T47D (cell line): ENCODE measurements around the gene LYSET.
"Not testable (repeated sequence)": the region's sequence is repeated elsewhere in the genome, so short reads cannot be mapped to it uniquely, and the experiment has no call there.

Experiments
- DNase-seq, 2 experiments: peaks; one replicate each; pipeline versions ENCODE4 v3.0.0 to v3.0.0-alpha.2; 2011 to 2012; ENCODE audit warnings: low read depth in 1 of 2, low spot score in 1 of 2
- JUND ChIP-seq: IDR thresholded peaks from 2 replicates; pipeline ENCODE4 v1.6.1; 2012; ENCODE audit warnings: low read depth
- in situ Hi-C: cut with HindIII; loops from 2 replicates; pipeline ENCODE4 v1.10.0; 2016; ENCODE audit warnings: low sequenced_read_pairs, low pct_unique_long_range_greater_than_20kb

The LYSET gene

GRCh38 chr14:93156693-93157369, 28.3 kb upstream of the LYSET start:
- in situ Hi-C loops: no loop called here
- DNase-seq: no peak
- no peak for TF ChIP-seq JUND

DNA sequence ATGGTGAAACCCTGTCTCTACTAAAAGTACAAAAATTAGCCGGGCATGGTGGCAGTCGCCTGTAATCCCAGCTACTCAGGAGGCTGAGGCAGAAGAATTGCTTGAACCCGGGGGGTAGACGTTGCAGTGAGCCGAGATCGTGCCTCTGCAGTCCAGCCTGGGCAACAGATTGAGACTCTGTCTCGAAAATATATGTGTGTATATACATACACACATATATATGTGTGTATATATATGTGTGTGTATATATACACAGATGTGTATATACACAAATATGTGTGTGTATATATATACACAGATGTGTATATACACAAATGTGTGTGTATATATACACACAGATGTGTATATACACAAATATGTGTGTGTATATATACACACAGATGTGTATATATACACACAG, 26.8 kb upstream of the LYSET start:
- in situ Hi-C loops: not testable (repeated sequence)

DNA sequence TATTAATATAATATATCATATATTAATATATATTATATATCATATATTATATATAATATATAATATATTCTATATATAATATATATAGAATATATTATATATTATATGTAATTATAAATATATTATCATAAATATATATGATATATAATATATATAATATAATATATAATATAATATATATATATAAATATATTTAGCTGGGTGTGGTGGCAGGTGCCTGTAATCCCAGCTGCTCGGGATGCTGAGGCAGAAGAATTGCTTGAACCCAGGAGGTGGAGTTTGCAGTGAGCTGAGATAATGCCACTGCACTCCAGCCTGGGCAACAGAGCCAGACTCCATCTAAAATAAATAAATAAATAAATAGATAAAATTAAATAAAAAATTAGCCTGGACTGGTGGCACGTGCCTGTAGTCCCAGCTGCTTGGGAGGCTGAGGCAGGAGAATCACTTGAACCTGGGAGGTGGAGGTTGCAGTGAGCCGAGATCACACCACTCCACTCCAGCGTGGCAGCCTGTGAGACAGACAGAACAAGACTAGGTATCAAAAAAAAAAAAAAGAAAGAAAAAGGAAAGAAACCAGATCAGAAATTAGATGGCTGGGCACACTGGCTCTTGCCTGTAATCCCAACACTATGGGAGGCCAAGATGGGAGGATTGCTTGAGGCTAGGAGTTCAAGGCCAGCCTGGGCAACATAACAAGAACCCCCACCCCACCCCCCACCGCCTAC, 25.3 kb upstream of the LYSET start:
- DNase-seq, in situ Hi-C loops: not testable (repeated sequence)

More for the DNA sequence above, 26.8 kb upstream of the LYSET start:
- not testable (repeated sequence) for DNase-seq

- DNase-seq: peak; percentile 70 to 75
- no peak for TF ChIP-seq JUND
- in situ Hi-C loops: no loop called here
These were observed 24.7 kb upstream of the LYSET start for GRCh38 chr14:93160353-93160801.

- DNase-seq: no peak
- no peak for TF ChIP-seq JUND
- in situ Hi-C loops: no loop called here
These were observed 23.6 kb upstream of the LYSET start for GRCh38 chr14:93161411-93161940.

GRCh38 chr14:93163564-93163963, 21.6 kb upstream of the LYSET start:
- TF ChIP-seq JUND: no peak
- peak in 1 of 2 experiments; percentile 30 for DNase-seq
- in situ Hi-C loops: no loop called here

- DNase-seq, in situ Hi-C loops: not testable (repeated sequence)
These were observed 19.5 kb upstream of the LYSET start for GRCh38 chr14:93165271-93166265.

DNA sequence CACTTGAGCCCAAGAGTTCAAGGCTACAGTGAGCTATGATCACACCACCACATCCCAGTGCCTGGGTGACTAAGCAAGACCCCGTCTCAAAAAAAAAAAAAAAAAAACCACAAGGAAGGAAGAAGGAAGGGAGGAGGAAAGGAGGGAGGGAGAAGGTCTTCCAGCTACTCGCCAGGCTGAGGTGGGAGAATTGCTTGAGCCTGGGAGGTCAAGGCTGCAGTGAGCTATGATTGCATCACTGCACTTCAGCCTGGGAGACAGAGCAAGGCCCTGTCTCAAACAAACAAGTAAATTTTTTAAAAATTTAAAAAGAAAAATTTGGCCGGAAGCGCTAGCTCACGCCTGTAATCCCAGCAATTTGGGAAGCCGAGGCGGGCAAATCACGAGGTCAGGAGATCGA, 16.5 kb upstream of the LYSET start:
- DNase-seq, in situ Hi-C loops: not testable (repeated sequence)

DNA sequence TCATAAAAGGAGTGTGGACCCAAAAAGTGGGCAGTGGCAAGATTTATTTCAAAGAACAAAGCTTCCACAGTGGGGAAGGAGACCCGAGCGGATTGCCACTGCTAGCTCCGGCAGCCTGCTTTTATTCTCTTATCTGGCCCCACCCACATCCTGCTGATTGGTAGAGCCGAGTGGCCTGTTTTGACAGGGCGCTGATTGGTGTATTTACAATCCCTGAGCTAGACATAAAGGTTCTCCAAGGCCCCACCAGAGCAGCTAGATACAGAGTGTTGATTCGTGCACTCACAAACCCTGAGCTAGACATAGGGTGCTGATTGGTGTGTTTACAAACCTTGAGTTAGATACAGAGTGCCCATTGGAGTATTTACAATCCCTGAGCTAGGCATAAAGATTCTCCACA, 15.5 kb upstream of the LYSET start:
- DNase-seq, in situ Hi-C loops: not testable (repeated sequence)

DNA sequence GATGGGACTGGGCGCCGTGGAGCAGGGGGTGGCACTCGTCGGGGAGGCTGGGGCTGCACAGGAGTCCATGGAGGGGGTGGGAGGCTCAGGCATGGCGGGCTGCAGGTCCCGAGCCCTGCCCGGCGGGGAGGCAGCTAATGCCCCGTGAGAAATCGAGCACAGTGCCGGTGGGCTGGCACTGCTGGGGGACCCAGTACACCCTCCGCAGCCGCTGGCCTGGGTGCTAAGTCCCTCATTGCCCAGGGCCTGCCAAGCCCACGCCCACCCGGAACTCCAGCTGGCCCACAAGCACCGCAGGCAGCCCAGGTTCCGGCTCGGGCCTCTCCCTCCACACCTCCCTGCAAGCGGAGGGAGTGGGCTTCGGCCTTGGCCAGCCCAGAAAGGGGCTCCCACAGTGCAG, 15.0 kb upstream of the LYSET start:
- in situ Hi-C loops, DNase-seq: not testable (repeated sequence)

- in situ Hi-C loops: no loop called here
- no peak for DNase-seq
- TF ChIP-seq JUND: no peak
These were observed 13.7 kb upstream of the LYSET start for GRCh38 chr14:93171376-93171775.

DNA sequence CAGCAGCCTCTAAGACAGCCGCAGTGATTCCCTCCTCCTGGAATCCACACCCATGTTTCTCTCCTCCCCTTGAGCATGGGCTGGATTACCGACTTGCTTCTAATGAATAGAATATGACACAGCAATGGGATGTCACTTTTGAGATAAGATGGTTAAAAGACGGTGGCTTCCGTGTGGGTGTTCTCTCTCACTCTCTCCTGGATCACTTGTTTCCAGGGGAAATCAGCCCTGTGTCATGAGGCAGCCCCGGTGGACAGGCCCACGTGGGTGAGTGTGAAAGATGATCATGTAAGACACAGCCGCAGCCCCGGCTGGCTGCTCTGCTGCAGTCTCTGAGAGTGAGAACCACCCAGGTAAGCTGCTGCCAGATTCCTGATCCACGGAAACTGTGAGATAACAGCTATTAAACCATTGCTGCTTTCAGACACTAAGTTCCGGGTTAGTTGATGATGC, 11.1 kb upstream of the LYSET start:
- in situ Hi-C loops: no loop called here
- DNase-seq: no peak
- TF ChIP-seq JUND: no peak

- peak in 1 of 2 experiments; percentile 87 for DNase-seq
These were observed 10.4 kb upstream of the LYSET start for GRCh38 chr14:93174731-93175130.

More at GRCh38 chr14:93174731-93175130, 10.4 kb upstream of the LYSET start:
- in situ Hi-C loops: not testable (repeated sequence)
